ENCODE measurements around the gene RECK.

- TF ChIP-seq, protein P1, sequence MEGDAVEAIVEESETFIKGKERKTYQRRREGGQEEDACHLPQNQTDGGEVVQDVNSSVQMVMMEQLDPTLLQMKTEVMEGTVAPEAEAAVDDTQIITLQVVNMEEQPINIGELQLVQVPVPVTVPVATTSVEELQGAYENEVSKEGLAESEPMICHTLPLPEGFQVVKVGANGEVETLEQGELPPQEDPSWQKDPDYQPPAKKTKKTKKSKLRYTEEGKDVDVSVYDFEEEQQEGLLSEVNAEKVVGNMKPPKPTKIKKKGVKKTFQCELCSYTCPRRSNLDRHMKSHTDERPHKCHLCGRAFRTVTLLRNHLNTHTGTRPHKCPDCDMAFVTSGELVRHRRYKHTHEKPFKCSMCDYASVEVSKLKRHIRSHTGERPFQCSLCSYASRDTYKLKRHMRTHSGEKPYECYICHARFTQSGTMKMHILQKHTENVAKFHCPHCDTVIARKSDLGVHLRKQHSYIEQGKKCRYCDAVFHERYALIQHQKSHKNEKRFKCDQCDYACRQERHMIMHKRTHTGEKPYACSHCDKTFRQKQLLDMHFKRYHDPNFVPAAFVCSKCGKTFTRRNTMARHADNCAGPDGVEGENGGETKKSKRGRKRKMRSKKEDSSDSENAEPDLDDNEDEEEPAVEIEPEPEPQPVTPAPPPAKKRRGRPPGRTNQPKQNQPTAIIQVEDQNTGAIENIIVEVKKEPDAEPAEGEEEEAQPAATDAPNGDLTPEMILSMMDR (IDR thresholded peaks at IDR 0.05): no peak
- no peak for TF ChIP-seq POLR2A (IDR thresholded peaks at IDR 0.05)
Measured at GRCh38 chr9:36162211-36162738, 125.6 kb downstream of the RECK start.
